ENCODE results near the gene FGD4. TPM values are rescaled to one million over a fixed set of nuclear protein-coding genes. Genes with fewer than 3 reads are reported as not detected.
"Not testable (repeated sequence)": the region's sequence is repeated elsewhere in the genome, so short reads cannot be mapped to it uniquely, and the experiment has no call there.

The FGD4 gene
- total RNA-seq, 1 donor from 2014 or later = 16.2 TPM

- DNase-seq (ENCODE audit: low read depth) = no peak
These were observed 160.1 kb downstream of the FGD4 start for GRCh38 chr12:32559434-32559833.

DNA sequence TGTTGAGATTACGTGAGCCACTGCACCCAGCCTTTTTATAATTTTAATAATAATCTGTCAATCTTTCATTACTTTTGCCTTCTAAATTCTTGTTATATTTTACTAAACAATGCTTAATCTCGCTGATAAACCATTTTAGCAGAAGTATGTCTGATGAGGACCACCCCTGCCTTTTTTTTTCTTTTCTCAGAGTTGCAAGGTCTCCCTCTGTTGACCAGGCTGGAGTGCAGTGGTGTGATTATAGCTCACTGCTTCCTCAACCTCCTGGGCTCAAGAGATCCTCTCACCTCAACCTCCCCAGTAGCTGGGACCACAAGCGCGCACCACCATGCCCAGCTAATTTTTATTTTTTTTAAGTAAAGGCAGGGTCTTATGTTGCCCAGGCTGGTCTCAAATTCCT is 161.2 kb downstream of the FGD4 start:
- no peak for DNase-seq (ENCODE audit: low read depth)

GRCh38 chr12:32561931-32562341 is 162.6 kb downstream of the FGD4 start:
- DNase-seq (ENCODE audit: low read depth) = no peak

- not testable (repeated sequence) for DNase-seq (ENCODE audit: low read depth)
These were observed 163.1 kb downstream of the FGD4 start for GRCh38 chr12:32562413-32562812.

- DNase-seq (ENCODE audit: low read depth) = no peak
These were observed 167.4 kb downstream of the FGD4 start for GRCh38 chr12:32566663-32567295.

DNA sequence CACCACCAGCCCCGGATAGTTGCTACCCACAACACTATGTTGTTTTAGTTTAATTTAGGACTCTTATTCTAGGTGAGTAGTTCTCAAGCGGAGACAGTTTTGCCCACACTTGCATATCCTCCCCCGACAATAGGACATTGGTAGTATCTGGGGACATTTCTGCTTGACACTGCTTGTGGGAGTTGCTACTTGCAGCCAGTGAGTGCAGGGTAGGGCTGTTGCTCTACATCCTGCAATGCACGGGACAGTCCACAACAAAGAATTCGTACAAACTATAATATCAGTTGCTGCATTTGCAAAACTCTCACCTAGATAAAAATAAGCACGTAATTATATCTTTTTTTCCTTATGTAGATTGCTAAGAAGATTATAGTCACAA is 167.9 kb downstream of the FGD4 start:
- DNase-seq (ENCODE audit: low read depth) = no peak

DNA sequence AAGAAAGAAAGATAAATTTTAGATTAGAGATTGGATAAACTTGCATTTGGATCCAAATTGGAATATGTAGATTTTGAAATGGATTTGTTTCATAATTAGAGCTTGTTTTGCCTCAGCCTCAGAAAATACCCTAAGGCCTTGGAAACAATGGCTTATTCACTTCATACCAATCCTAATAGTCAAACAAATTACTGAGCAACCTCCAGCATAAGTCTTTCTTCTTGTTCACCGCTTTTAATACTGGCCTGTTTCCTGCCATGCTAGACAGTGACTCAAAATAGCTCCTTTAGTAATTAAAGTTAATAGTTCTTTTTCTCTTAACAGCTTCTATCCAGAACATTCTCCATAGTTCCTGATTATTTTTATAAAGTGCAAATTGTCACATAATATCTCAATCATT is 168.9 kb downstream of the FGD4 start:
- DNase-seq (ENCODE audit: low read depth) = peak; percentile 58

GRCh38 chr12:32569259-32569658 is 169.9 kb downstream of the FGD4 start:
- DNase-seq (ENCODE audit: low read depth) = peak; percentile 89

GRCh38 chr12:32574585-32574984 is 175.2 kb downstream of the FGD4 start:
- no peak for DNase-seq (ENCODE audit: low read depth)

- DNase-seq (ENCODE audit: low read depth) = no peak
These were observed 178.0 kb downstream of the FGD4 start for GRCh38 chr12:32577328-32577727.

DNA sequence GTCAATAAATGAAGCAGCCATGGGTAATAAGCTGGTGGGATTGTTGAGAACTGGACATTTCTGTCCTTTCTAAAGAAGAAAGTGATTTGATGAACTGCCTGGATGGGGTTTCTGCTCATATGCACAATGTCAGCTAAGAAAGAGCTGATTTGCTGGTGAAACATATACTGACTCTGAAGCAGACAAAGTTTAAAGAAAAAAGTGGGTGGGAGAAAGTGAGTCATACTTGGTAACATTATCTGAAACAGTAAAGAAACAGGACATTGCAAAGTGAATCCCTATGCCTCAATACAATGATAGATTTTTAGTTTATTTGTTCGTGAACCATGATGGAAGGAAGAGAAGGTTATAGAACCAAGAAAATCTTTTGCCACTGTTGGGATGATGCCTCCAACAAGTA is 184.2 kb downstream of the FGD4 start:
- DNase-seq (ENCODE audit: low read depth) = no peak

DNA sequence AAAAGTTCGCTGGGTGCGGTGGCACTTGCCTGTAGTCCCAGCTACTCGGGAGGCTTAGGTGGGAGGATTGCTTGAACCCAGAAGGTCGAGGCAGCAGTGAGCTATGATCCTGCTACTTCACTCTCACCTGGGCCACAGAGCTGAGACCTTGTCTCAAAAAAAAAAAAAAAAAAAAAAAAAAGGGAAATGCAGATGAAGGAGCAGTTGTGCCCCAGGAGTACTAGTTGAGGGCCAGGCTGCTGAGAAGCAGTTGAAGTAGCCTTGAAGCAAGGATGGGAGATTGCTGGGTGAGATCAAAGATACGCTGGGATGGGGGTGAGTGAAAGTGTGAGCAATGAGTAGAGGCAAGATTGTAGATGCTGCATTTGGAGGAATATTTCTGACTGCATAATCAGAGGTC is 186.3 kb downstream of the FGD4 start:
- DNase-seq (ENCODE audit: low read depth) = no peak

GRCh38 chr12:32586390-32586789 is 187.0 kb downstream of the FGD4 start:
- peak; percentile 72 for DNase-seq (ENCODE audit: low read depth)

DNA sequence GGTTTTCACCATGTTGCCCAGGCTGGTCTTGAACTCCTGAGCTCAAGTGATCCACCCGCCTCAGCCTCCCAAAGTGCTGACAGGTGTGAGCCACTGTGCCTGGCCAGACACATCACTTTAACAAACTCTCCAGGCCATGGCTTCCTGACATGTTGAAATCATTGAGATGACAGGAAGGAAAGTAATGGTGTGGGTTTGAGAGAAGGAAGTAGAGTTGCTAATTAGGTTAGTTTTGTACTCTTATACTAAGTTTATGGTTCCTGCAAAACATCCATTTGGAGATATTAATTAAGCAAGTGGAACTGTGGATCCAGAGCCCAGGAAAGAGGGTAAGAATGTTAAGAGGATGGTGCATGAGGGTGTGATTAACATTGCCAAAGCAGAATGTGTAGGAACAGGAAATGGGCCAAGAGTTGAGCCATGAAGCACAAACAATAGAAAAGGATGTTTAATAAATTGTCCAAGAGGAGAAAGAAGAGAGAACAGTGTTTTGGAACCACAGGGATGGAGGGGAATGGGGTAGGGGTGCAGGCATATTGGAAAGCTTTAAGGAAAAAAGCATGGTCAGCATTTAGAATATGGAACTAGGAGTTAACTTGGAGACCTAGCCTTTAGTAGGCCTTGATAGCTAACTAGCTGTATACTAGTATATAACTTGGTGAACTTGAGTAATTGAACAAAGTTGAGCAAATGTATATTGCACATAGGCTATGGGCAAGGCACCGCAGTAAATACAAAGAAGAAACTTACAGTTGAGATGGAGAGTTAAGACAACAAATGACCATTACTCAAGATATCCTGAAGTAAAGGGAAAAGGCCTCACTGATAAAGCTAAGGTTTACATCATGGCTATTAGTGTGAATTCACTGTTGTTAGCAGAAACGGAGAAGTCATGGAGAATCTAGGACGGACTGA is 188.5 kb downstream of the FGD4 start:
- DNase-seq (ENCODE audit: low read depth) = no peak

- no peak for DNase-seq (ENCODE audit: low read depth)
These were observed 189.2 kb downstream of the FGD4 start for GRCh38 chr12:32588604-32589003.

- no peak for DNase-seq (ENCODE audit: low read depth)
These were observed 190.0 kb downstream of the FGD4 start for GRCh38 chr12:32589165-32589865.

GRCh38 chr12:32595251-32595650 is 195.9 kb downstream of the FGD4 start:
- no peak for DNase-seq (ENCODE audit: low read depth)

GRCh38 chr12:32596030-32596429 is 196.7 kb downstream of the FGD4 start:
- no peak for DNase-seq (ENCODE audit: low read depth)

- no peak for DNase-seq (ENCODE audit: low read depth)
These were observed 199.3 kb downstream of the FGD4 start for GRCh38 chr12:32598688-32599087.

DNA sequence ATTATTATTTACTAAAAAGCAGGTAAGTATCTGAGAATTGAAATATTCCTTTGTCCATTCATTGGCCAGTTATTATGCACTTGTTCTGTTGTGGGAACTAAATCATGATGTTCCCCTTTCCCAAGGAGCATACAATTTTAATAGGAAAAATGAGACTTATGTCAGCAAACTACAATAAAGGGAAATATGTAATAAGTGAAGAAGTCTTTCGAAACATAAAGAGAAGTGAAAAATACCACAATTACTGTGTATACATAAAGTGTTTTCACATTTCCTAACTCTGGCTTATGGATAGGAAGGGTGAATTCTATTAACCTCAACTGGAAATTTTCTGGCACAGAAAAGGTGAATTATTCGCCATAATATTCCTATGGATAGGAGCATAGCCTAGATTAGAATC is 201.3 kb downstream of the FGD4 start:
- no peak for DNase-seq (ENCODE audit: low read depth)

DNA sequence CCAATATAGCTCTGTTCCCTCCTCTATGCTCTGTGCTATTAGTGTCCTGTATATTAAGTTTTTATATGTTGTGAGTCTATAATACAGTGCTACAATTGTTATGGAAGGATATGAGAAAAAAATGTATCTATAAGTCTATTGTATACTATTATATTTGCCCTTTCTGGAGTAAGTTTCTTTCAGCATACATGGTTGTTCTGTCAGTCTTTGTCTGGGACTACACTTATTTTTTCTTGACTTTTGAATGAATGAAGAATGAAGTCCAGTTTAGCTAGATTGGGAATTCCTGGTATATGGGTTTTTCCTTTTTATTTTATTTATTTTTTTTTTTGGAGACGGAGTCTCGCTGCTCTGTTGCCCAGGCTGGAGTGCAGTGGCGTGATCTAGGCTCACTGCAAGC is 203.7 kb downstream of the FGD4 start:
- DNase-seq (ENCODE audit: low read depth) = no peak

- DNase-seq (ENCODE audit: low read depth) = no peak
These were observed 204.5 kb downstream of the FGD4 start for GRCh38 chr12:32603858-32604257.

All from myocyte (in vitro differentiated cells).